ENCODE results near the gene TOX2.

Gene TOX2

GRCh38 chr20:44068316-44069201, 153.9 kb downstream of the TOX2 start:
- DNase-seq = no peak

GRCh38 chr20:44069203-44070011, 154.8 kb downstream of the TOX2 start:
- peak; percentile 39 for DNase-seq

GRCh38 chr20:44070139-44070900, 155.7 kb downstream of the TOX2 start:
- no peak for DNase-seq

GRCh38 chr20:44071057-44071456, 156.4 kb downstream of the TOX2 start:
- DNase-seq = no peak

- no peak for DNase-seq
These were observed 157.0 kb downstream of the TOX2 start for GRCh38 chr20:44071526-44072111.

- DNase-seq = no peak
These were observed 157.7 kb downstream of the TOX2 start for GRCh38 chr20:44072384-44072783.

- no peak for DNase-seq
These were observed 158.5 kb downstream of the TOX2 start for GRCh38 chr20:44073011-44073674.

- DNase-seq = no peak
These were observed 159.0 kb downstream of the TOX2 start for GRCh38 chr20:44073675-44074071.

- no peak for DNase-seq
These were observed 159.8 kb downstream of the TOX2 start for GRCh38 chr20:44074252-44075151.

GRCh38 chr20:44075191-44075949, 160.7 kb downstream of the TOX2 start:
- no peak for DNase-seq

- no peak for DNase-seq
These were observed 161.2 kb downstream of the TOX2 start for GRCh38 chr20:44075950-44076232.

- no peak for DNase-seq
These were observed 164.6 kb downstream of the TOX2 start for GRCh38 chr20:44079291-44079690.

GRCh38 chr20:44080064-44080463, 165.4 kb downstream of the TOX2 start:
- no peak for DNase-seq

GRCh38 chr20:44080646-44081267, 166.1 kb downstream of the TOX2 start:
- peak; percentile 58 for DNase-seq

GRCh38 chr20:44081476-44081875, 166.8 kb downstream of the TOX2 start:
- no peak for DNase-seq

GRCh38 chr20:44081888-44082287, 167.2 kb downstream of the TOX2 start:
- no peak for DNase-seq

- DNase-seq = no peak
These were observed 168.7 kb downstream of the TOX2 start for GRCh38 chr20:44083220-44083933.

GRCh38 chr20:44084439-44084838, 169.8 kb downstream of the TOX2 start:
- DNase-seq = no peak

- no peak for DNase-seq
These were observed 170.2 kb downstream of the TOX2 start for GRCh38 chr20:44084891-44085290.
